ENCODE measurements around the gene TCIRG1. TPM values are rescaled to one million over a fixed set of nuclear protein-coding genes. Genes with fewer than 3 reads are reported as not detected.

The TCIRG1 gene
- total RNA-seq, 1 donor from 2014 or later, result 276 TPM

- no peak overlapping the region for H3K4me3 ChIP-seq
- H3K9me3 ChIP-seq, result no peaks in the 10 kb centered on the region
- ATAC-seq (no peak), DNase-seq (peak; percentile 41)
- H3K27ac ChIP-seq, result peak overlapping the region; percentile 93
- intact Hi-C loops (cut with DNase I), result no loop called here
- no peaks in the 10 kb centered on the region for H3K27me3 ChIP-seq (ENCODE audit: low read depth)
- H3K36me3 ChIP-seq, result peaks cover 59% of the 10 kb centered on the region
- peaks cover 48% of the 10 kb centered on the region for H3K4me1 ChIP-seq
- TF ChIP-seq, protein P1, sequence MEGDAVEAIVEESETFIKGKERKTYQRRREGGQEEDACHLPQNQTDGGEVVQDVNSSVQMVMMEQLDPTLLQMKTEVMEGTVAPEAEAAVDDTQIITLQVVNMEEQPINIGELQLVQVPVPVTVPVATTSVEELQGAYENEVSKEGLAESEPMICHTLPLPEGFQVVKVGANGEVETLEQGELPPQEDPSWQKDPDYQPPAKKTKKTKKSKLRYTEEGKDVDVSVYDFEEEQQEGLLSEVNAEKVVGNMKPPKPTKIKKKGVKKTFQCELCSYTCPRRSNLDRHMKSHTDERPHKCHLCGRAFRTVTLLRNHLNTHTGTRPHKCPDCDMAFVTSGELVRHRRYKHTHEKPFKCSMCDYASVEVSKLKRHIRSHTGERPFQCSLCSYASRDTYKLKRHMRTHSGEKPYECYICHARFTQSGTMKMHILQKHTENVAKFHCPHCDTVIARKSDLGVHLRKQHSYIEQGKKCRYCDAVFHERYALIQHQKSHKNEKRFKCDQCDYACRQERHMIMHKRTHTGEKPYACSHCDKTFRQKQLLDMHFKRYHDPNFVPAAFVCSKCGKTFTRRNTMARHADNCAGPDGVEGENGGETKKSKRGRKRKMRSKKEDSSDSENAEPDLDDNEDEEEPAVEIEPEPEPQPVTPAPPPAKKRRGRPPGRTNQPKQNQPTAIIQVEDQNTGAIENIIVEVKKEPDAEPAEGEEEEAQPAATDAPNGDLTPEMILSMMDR (IDR thresholded peaks at IDR 0.05), result no peak
These were observed 2.9 kb downstream of the TCIRG1 start for GRCh38 chr11:68041617-68042218.

DNA sequence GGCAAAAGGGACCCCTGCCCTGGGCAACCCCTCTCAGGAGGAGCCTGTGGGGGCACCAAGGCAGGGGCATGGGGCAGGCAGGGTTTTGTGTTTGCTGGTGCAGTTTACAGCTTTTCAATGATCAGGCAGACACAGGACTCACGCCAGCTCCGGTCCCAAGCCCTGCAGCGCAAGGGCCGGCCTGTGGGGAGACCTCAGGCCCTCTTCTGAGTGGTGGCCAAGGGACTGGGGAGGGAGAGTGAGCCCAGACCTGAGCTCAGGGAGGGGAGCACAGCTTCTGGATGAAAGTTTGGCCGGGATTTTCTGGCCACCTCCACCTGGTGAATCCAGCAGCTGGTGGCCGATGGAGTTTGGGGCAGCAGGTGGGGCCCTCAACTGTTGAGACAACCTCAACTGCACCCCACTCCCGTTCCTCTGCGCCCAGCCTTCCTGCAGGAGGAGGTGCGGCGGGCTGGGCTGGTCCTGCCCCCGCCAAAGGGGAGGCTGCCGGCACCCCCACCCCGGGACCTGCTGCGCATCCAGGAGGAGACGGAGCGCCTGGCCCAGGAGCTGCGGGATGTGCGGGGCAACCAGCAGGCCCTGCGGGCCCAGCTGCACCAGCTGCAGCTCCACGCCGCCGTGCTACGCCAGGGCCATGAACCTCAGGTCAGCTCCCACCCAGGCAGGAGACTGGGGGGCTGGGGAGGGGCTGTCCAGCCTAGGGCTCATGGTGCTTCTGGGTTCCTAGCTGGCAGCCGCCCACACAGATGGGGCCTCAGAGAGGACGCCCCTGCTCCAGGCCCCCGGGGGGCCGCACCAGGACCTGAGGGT, 3.6 kb downstream of the TCIRG1 start:
- Histone ChIP-seq H3K9me3 (no peaks in the 10 kb centered on the region), H3K27ac (no peak overlapping the region), H3K27me3 (ENCODE audit: low read depth) (no peaks in the 10 kb centered on the region), H3K36me3 (peaks cover 65% of the 10 kb centered on the region), H3K4me1 (peaks cover 41% of the 10 kb centered on the region), H3K4me3 (no peak overlapping the region)
- intact Hi-C loops (cut with DNase I), result no loop called here
- no peak for DNase-seq
- TF ChIP-seq, protein P1 (IDR thresholded peaks at IDR 0.05), result no peak
- ATAC-seq, result no peak

DNA sequence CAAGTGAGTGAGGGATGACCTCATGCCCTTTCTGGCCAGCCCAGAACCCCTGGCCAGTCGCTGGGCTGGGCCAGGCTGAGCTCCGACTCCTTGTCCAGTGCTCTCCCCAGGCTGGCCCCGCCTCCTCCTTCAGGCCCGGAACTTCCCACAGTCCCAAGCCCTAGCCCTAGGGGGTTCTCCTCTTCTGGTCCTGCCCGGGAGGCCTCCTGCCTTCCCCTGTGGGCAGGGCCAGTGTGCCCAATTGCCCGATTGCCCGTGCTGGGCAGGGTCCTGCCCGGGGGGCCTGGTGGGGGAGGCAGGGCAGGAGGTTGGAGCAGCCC, 4.2 kb downstream of the TCIRG1 start:
- Histone ChIP-seq H3K9me3 (no peaks in the 10 kb centered on the region), H3K4me3 (no peak overlapping the region), H3K27me3 (ENCODE audit: low read depth) (no peaks in the 10 kb centered on the region), H3K4me1 (peaks cover 35% of the 10 kb centered on the region), H3K27ac (no peak overlapping the region), H3K36me3 (peaks cover 70% of the 10 kb centered on the region)
- intact Hi-C loops (cut with DNase I), result no loop called here
- ATAC-seq (no peak), DNase-seq (peak; percentile 43)
- TF ChIP-seq, protein P1 (IDR thresholded peaks at IDR 0.05), result no peak

DNA sequence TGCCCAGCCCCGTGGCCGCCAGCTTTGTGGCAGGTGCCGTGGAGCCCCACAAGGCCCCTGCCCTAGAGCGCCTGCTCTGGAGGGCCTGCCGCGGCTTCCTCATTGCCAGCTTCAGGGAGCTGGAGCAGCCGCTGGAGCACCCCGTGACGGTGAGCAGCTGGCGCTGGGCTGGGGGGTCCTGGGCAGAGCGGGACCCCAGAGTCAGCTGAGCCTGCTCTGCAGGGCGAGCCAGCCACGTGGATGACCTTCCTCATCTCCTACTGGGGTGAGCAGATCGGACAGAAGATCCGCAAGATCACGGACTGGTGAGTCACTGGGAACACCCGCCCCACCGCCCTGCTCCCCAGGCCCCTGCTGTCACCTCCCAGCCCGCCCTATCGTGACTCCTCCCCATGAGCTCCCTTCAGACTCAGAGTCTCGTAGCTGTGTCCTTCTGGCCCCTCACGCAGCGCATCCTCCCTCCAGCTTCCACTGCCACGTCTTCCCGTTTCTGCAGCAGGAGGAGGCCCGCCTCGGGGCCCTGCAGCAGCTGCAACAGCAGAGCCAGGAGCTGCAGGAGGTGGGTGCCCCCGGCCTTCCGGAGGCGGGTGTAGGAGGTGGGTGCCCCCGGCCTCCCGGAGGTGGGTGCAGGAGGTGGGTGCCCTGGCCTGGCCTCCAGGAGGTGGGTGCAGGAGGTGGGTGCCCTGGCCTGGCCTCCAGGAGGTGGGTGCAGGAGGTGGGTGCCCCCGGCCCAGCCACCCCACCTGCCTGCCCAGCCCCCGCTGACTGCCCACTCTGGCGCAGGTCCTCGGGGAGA, 4.7 kb downstream of the TCIRG1 start:
- TF ChIP-seq, protein P1 (IDR thresholded peaks at IDR 0.05), result no peak
- no peak for DNase-seq

GRCh38 chr11:68044145-68044813, 5.5 kb downstream of the TCIRG1 start:
- TF ChIP-seq, protein P1 (IDR thresholded peaks at IDR 0.05), result no peak
- intact Hi-C loops (cut with DNase I), result no loop called here
- DNase-seq, result peak; percentile 34
- H3K4me3 ChIP-seq, result no peak overlapping the region
- no peaks in the 10 kb centered on the region for H3K27me3 ChIP-seq (ENCODE audit: low read depth)
- no peak overlapping the region for H3K27ac ChIP-seq
- H3K4me1 ChIP-seq, result peaks cover 24% of the 10 kb centered on the region
- no peak for ATAC-seq
- H3K9me3 ChIP-seq, result no peaks in the 10 kb centered on the region
- peaks cover 83% of the 10 kb centered on the region for H3K36me3 ChIP-seq

More for the DNA sequence above, 4.7 kb downstream of the TCIRG1 start:
- intact Hi-C loops (cut with DNase I), result no loop called here
- Histone ChIP-seq H3K27ac (no peak overlapping the region), H3K27me3 (ENCODE audit: low read depth) (no peaks in the 10 kb centered on the region), H3K4me3 (no peak overlapping the region), H3K4me1 (peaks cover 30% of the 10 kb centered on the region), H3K36me3 (peaks cover 76% of the 10 kb centered on the region), H3K9me3 (no peaks in the 10 kb centered on the region)
- no peak for ATAC-seq
